ENCODE data around the gene WDR7.

DNA sequence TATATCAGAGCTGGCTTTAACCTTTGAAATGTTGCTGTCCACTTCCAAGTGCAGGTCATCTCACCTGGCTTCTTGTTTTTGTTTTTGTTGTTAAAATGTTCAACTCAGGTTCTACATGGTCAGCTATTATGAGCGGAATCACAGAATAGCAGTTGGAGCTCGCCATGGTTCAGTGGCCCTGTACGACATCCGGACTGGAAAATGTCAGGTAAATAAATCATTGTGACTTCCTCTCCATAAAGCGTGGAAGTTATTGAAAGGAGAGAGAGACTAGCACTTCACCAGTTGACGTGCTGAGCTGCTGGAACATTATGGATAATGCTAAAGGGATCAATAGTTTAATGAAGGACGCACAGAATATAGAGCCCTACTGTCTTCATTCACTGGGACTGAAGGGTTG lies 311.2 kb downstream of the WDR7 start:
- TF ChIP-seq, protein P1, sequence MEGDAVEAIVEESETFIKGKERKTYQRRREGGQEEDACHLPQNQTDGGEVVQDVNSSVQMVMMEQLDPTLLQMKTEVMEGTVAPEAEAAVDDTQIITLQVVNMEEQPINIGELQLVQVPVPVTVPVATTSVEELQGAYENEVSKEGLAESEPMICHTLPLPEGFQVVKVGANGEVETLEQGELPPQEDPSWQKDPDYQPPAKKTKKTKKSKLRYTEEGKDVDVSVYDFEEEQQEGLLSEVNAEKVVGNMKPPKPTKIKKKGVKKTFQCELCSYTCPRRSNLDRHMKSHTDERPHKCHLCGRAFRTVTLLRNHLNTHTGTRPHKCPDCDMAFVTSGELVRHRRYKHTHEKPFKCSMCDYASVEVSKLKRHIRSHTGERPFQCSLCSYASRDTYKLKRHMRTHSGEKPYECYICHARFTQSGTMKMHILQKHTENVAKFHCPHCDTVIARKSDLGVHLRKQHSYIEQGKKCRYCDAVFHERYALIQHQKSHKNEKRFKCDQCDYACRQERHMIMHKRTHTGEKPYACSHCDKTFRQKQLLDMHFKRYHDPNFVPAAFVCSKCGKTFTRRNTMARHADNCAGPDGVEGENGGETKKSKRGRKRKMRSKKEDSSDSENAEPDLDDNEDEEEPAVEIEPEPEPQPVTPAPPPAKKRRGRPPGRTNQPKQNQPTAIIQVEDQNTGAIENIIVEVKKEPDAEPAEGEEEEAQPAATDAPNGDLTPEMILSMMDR (IDR thresholded peaks at IDR 0.05) = no peak
- TF ChIP-seq EP300 (IDR thresholded peaks at IDR 0.05) = no peak
- TF ChIP-seq POLR2AphosphoS5 (IDR thresholded peaks at IDR 0.05) = no peak
- no peak for TF ChIP-seq POLR2A (IDR thresholded peaks at IDR 0.05)
